Liver (tissue), 2 donors: ENCODE data around the gene MPV17.

ENCODE experiments used
- CTCF ChIP-seq: fragments of 150-350 bp; IDR thresholded peaks from 2 replicates; pipeline ENCODE4 v1.5.1; 2017; ENCODE audit warnings: improper control_type of control experiment, low read depth, low read length; ENCODE audit not compliant: missing input control
- REST ChIP-seq: IDR thresholded peaks from 2 replicates; pipeline ENCODE4 v1.6.1; 2016; ENCODE audit warnings: antibody characterized with exemption, mild to moderate bottlenecking
- donor health status: healthy.

DNA sequence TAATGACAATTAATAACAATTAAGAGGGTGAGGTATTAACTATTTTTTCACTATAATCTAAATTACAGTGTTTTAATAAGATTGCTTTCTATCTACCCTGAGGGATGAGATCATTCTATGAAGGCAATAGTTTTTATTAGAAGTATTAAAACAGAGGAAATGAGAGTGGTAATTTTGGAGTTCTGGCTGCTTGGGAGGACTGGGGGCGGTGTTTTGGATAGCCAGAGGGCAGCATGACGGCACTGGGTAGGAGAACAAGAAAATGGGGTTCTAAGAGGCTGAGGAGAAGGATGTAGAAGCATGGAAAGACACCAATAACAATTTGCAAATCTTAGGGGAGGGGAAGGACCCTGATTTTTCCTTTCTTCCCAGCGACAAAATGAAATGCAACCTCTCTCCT, 52.8 kb downstream of the MPV17 start:
- TF ChIP-seq REST, result no peak
- TF ChIP-seq CTCF, result no peak
